Suprapubic skin (tissue), 4 donors: ENCODE data around the gene DCTN2. TPM values are rescaled to one million over a fixed set of nuclear protein-coding genes. Genes with fewer than 3 reads are reported as not detected.
"Not testable (repeated sequence)": the region's sequence is repeated elsewhere in the genome, so short reads cannot be mapped to it uniquely, and the experiment has no call there.

Experiments used
- DNase-seq, 2 donors: peaks; one replicate each; pipeline ENCODE4 v3.0.0-alpha.2; 2019; ENCODE audit warnings: low spot score in 2 of 2
- H3K27ac ChIP-seq: fragments of 200-600 bp; sonication (generic); one replicate; pipeline ENCODE4 v1.5.1; 2019
- H3K27me3 ChIP-seq: fragments of 200-600 bp; sonication (generic); one replicate; pipeline ENCODE4 v1.5.1; 2019
- H3K36me3 ChIP-seq: fragments of 200-600 bp; sonication (generic); one replicate; pipeline ENCODE4 v1.5.1; 2019
- H3K4me1 ChIP-seq: fragments of 200-600 bp; sonication (generic); one replicate; pipeline ENCODE4 v1.5.1; 2019
- H3K4me3 ChIP-seq: fragments of 200-600 bp; sonication (generic); one replicate; pipeline ENCODE4 v1.5.1; 2019; ENCODE audit warnings: mild to moderate bottlenecking
- H3K9me3 ChIP-seq: fragments of 200-600 bp; sonication (generic); one replicate; pipeline ENCODE4 v1.5.1; 2019
- EP300 ChIP-seq: sonication (generic); formaldehyde crosslinking; IDR thresholded peaks from one replicate; pipeline ENCODE4 v1.6.1; 2017; ENCODE audit warnings: antibody characterized with exemption
- POLR2A ChIP-seq, 2 donors: fragments of 450-650 bp; IDR thresholded peaks; one replicate each; pipeline ENCODE4 v1.6.1; 2017; ENCODE audit warnings: antibody characterized with exemption in 2 of 2, mild to moderate bottlenecking in 2 of 2, moderate library complexity in 2 of 2
- POLR2AphosphoS5 ChIP-seq, 3 donors: sonication (generic); formaldehyde crosslinking; IDR thresholded peaks; one replicate each; pipeline ENCODE4 v1.6.1; 2017; ENCODE audit warnings: antibody characterized with exemption in 3 of 3
- WGBS: methylation state at CpG from one replicate; pipeline ENCODE4 v1.1.5; 2018; 5-methylcytosine and 5-hydroxymethylcytosine counted together
- total RNA-seq, 4 donors: library from RNA; depleted of rRNA; stranded (reverse); fragments of >200 nt; gene quantifications; one replicate each; pipeline ENCODE4 v1.1.0, GENCODE V29; 2016
- TF ChIP-seq, protein P1 (sequence below), 2 donors: fragments of 200-600 bp in 1 of 2; fragments of 450-650 bp in 1 of 2; sonication (generic) in 1 of 2; IDR thresholded peaks; one replicate each; pipeline ENCODE4 v1.5.1; 2016 to 2019; ENCODE audit warnings: antibody characterized with exemption in 2 of 2, mild to moderate bottlenecking in 1 of 2, moderate library complexity in 1 of 2

The DCTN2 gene
- total RNA-seq, 4 donors from 2014 or later: 152 to 242 (median 185) TPM

DNA sequence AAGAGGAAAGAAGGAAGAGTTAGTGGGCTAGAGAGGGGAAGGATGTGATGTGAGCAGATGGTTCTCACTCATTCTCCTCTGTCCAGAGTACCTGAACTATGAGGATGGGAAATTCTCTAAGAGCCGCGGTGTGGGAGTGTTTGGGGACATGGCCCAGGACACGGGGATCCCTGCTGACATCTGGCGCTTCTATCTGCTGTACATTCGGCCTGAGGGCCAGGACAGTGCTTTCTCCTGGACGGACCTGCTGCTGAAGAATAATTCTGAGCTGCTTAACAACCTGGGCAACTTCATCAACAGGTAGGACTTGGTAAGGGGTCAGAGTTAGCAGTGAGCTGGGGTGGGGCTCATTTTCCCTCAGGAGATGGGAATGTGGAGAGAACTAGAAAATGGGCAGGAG lies 34.3 kb downstream of the DCTN2 start:
- no peak for DNase-seq
- H3K27me3 ChIP-seq: no peaks in the 10 kb centered on the region
- TF ChIP-seq POLR2AphosphoS5 (IDR thresholded peaks at IDR 0.05) (no peak), EP300 (no peak), POLR2A (IDR thresholded peaks at IDR 0.05) (no peak)
- H3K36me3 ChIP-seq: peaks cover 88% of the 10 kb centered on the region
- WGBS: 82% methylated on average over 6 of the region's 6 CpGs
- no peaks in the 10 kb centered on the region for H3K9me3 ChIP-seq
- peaks cover 9% of the 10 kb centered on the region for H3K4me1 ChIP-seq
- H3K4me3 ChIP-seq: no peak overlapping the region
- H3K27ac ChIP-seq: no peak overlapping the region

- H3K36me3 ChIP-seq: peaks cover 85% of the 10 kb centered on the region
- H3K27ac ChIP-seq: no peak overlapping the region
- TF ChIP-seq POLR2A (IDR thresholded peaks at IDR 0.05): no peak
- H3K27me3 ChIP-seq: no peaks in the 10 kb centered on the region
- no peaks in the 10 kb centered on the region for H3K4me1 ChIP-seq
- DNase-seq: no peak
- H3K4me3 ChIP-seq: no peak overlapping the region
- no peaks in the 10 kb centered on the region for H3K9me3 ChIP-seq
- 98% methylated on average over 7 of the region's 7 CpGs for WGBS
These were observed 35.2 kb downstream of the DCTN2 start for GRCh38 chr12:57511588-57512325.

DNA sequence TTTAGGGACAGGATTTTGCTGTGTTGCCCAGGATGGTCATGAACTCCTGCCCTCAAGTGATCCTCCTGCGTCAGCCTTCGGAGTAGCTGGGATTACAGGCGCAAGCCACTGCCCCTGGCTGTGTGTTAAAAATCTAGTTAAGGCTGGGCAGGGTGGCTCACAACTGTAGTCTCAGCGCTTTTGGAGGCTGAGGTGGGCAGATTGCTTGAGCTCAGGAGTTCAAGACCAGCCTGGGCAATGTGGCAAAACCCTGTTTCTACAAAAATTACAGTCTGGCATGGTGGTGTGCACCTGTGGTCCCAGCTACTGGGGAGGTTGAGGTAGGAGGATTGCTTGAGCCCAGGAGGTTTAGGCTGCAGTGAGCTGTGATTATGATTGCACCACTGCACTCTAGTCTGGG lies 35.8 kb downstream of the DCTN2 start:
- Histone ChIP-seq H3K4me3 (no peak overlapping the region), H3K4me1 (no peaks in the 10 kb centered on the region), H3K9me3 (no peaks in the 10 kb centered on the region), H3K27me3 (no peaks in the 10 kb centered on the region), H3K36me3 (peaks cover 83% of the 10 kb centered on the region), H3K27ac (no peak overlapping the region)
- no peak for TF ChIP-seq POLR2AphosphoS5 (IDR thresholded peaks at IDR 0.05)
- no peak for TF ChIP-seq POLR2A (IDR thresholded peaks at IDR 0.05)
- TF ChIP-seq, protein P1, sequence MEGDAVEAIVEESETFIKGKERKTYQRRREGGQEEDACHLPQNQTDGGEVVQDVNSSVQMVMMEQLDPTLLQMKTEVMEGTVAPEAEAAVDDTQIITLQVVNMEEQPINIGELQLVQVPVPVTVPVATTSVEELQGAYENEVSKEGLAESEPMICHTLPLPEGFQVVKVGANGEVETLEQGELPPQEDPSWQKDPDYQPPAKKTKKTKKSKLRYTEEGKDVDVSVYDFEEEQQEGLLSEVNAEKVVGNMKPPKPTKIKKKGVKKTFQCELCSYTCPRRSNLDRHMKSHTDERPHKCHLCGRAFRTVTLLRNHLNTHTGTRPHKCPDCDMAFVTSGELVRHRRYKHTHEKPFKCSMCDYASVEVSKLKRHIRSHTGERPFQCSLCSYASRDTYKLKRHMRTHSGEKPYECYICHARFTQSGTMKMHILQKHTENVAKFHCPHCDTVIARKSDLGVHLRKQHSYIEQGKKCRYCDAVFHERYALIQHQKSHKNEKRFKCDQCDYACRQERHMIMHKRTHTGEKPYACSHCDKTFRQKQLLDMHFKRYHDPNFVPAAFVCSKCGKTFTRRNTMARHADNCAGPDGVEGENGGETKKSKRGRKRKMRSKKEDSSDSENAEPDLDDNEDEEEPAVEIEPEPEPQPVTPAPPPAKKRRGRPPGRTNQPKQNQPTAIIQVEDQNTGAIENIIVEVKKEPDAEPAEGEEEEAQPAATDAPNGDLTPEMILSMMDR (IDR thresholded peaks at IDR 0.05): no peak
- no peak for TF ChIP-seq EP300
- DNase-seq: no peak
- WGBS: 88% methylated on average over 4 of the region's 4 CpGs

- H3K27ac ChIP-seq, H3K4me1 ChIP-seq, DNase-seq, H3K4me3 ChIP-seq, H3K9me3 ChIP-seq, H3K27me3 ChIP-seq: not testable (repeated sequence)
- peaks cover 83% of the 10 kb centered on the region for H3K36me3 ChIP-seq
- WGBS: 94% methylated on average over 11 of the region's 28 CpGs
These were observed 39.2 kb downstream of the DCTN2 start for GRCh38 chr12:57507796-57508195.

DNA sequence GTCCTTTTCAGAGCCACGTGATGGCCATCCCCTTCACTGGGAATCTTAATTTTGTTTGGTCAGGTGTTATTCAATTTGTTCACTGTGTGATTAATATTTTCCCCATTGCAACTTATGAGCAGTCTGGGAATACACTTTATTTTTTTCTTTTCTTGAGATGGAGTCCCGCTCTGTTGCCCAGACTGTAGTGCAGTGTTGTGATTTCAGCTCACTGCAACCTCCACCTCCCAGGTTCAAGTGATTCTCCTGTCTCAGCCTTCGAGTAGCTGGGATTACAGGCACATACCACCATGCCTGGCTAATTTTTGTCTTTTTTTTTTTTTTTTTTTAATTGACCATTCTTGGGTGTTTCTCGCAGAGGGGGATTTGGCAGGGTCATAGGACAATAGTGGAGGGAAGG lies 40.5 kb downstream of the DCTN2 start:
- not testable (repeated sequence) for H3K9me3 ChIP-seq, H3K4me1 ChIP-seq, DNase-seq, H3K4me3 ChIP-seq, H3K27ac ChIP-seq, H3K27me3 ChIP-seq
- 84% methylated on average over 4 of the region's 4 CpGs for WGBS
- H3K36me3 ChIP-seq: peaks cover 82% of the 10 kb centered on the region

GRCh38 chr12:57502311-57502969 lies 44.6 kb downstream of the DCTN2 start:
- H3K4me1 ChIP-seq, DNase-seq, H3K9me3 ChIP-seq, H3K4me3 ChIP-seq, H3K27ac ChIP-seq, H3K27me3 ChIP-seq: not testable (repeated sequence)
- peaks cover 88% of the 10 kb centered on the region for H3K36me3 ChIP-seq
- 94% methylated on average over 22 of the region's 22 CpGs for WGBS

- no peak for DNase-seq
- TF ChIP-seq EP300 (no peak), POLR2A (IDR thresholded peaks at IDR 0.05) (no peak), POLR2AphosphoS5 (IDR thresholded peaks at IDR 0.05) (no peak)
- TF ChIP-seq, protein P1 (IDR thresholded peaks at IDR 0.05): no peak
- Histone ChIP-seq H3K4me1 (no peaks in the 10 kb centered on the region), H3K4me3 (no peak overlapping the region), H3K36me3 (peaks cover 90% of the 10 kb centered on the region), H3K9me3 (no peaks in the 10 kb centered on the region), H3K27ac (no peak overlapping the region), H3K27me3 (no peaks in the 10 kb centered on the region)
- 92% methylated on average over 11 of the region's 11 CpGs for WGBS
These were observed 46.8 kb downstream of the DCTN2 start for GRCh38 chr12:57500213-57500612.
